ENCODE data around the gene ZSWIM8. TPM values are rescaled to one million over a fixed set of nuclear protein-coding genes. Genes with fewer than 3 reads are reported as not detected.

The ZSWIM8 gene
- polyA plus RNA-seq, 1 donor (not counting 4 experiments of a cell fraction or from before 2014, with no cell fraction given) = 34.2 TPM

- Histone ChIP-seq H3K27ac (ENCODE audit: control insufficient read depth, insufficient read depth, low read length) (no peak overlapping the region), H3K9me3 (ENCODE audit: control insufficient read depth, low read depth, low read length) (no peaks in the 10 kb centered on the region), H3K79me2 (ENCODE audit: control insufficient read depth, insufficient read depth, low read length) (peaks cover 67% of the 10 kb centered on the region), H3K4me3 (ENCODE audit: control insufficient read depth in 2 of 3, extremely low read depth in 1 of 3, insufficient read depth in 2 of 3, low read depth in 1 of 3, low read length in 3 of 3) (no peak overlapping the region), H3K27me3 (ENCODE audit: control insufficient read depth, extremely low read depth, insufficient read depth, low read length) (no peaks in the 10 kb centered on the region), H3K36me3 (ENCODE audit: control insufficient read depth in 2 of 2, extremely low read depth in 1 of 2, insufficient read depth in 2 of 2, low read length in 2 of 2) (peaks cover 16 to 21% of the 10 kb centered on the region in 2 experiments), H3K4me2 (ENCODE audit: control insufficient read depth, extremely low read depth, insufficient read depth, low read depth, low read length) (no peak overlapping the region), H3K9me1 (ENCODE audit: control insufficient read depth, extremely low read depth, insufficient read depth, low read length) (no peaks in the 10 kb centered on the region), H2AFZ (ENCODE audit: control insufficient read depth, low read length) (no peak overlapping the region), H4K20me1 (ENCODE audit: control insufficient read depth, extremely low read depth, insufficient read depth, low read length) (no peaks in the 10 kb centered on the region), H3K4me1 (ENCODE audit: control insufficient read depth, extremely low read depth, insufficient read depth, low read length) (peaks cover 20% of the 10 kb centered on the region), H3K9ac (ENCODE audit: control insufficient read depth, extremely low read depth, insufficient read depth, low read length) (no peak overlapping the region)
- TF ChIP-seq, protein P1, sequence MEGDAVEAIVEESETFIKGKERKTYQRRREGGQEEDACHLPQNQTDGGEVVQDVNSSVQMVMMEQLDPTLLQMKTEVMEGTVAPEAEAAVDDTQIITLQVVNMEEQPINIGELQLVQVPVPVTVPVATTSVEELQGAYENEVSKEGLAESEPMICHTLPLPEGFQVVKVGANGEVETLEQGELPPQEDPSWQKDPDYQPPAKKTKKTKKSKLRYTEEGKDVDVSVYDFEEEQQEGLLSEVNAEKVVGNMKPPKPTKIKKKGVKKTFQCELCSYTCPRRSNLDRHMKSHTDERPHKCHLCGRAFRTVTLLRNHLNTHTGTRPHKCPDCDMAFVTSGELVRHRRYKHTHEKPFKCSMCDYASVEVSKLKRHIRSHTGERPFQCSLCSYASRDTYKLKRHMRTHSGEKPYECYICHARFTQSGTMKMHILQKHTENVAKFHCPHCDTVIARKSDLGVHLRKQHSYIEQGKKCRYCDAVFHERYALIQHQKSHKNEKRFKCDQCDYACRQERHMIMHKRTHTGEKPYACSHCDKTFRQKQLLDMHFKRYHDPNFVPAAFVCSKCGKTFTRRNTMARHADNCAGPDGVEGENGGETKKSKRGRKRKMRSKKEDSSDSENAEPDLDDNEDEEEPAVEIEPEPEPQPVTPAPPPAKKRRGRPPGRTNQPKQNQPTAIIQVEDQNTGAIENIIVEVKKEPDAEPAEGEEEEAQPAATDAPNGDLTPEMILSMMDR (optimal IDR thresholded peaks at IDR 0.05 in 1 of 3, IDR thresholded peaks at IDR 0.05 in 1 of 3, conservative IDR thresholded peaks at IDR 0.05 in 1 of 3; ENCODE audit: extremely low read depth in 1 of 3, insufficient read depth in 2 of 3, low read length in 3 of 3) = no peak
- TF ChIP-seq EZH2 (IDR thresholded peaks at IDR 0.05; ENCODE audit: low read length) = no peak
- no peak for DNase-seq (ENCODE audit: low read depth, low spot score)
- no peak for FAIRE-seq
- dilution Hi-C loops (cut with MboI; ENCODE audit: extremely low pct_ligation_motif_present, low sequenced_read_pairs) = no loop called here
These were observed 38.7 kb upstream of the ZSWIM8 start for GRCh38 chr10:73746721-73747120.

- no peak overlapping the region for H3K9ac ChIP-seq (ENCODE audit: control insufficient read depth, extremely low read depth, insufficient read depth, low read length)
- H3K4me1 ChIP-seq (ENCODE audit: control insufficient read depth, extremely low read depth, insufficient read depth, low read length) = peaks cover 6% of the 10 kb centered on the region
- H3K36me3 ChIP-seq (ENCODE audit: control insufficient read depth in 2 of 2, extremely low read depth in 1 of 2, insufficient read depth in 2 of 2, low read length in 2 of 2) = peaks cover 20 to 23% of the 10 kb centered on the region in 2 experiments
- TF ChIP-seq, protein P1 (optimal IDR thresholded peaks at IDR 0.05 in 1 of 3, IDR thresholded peaks at IDR 0.05 in 1 of 3, conservative IDR thresholded peaks at IDR 0.05 in 1 of 3; ENCODE audit: extremely low read depth in 1 of 3, insufficient read depth in 2 of 3, low read length in 3 of 3) = no peak
- TF ChIP-seq EZH2 (IDR thresholded peaks at IDR 0.05; ENCODE audit: low read length) = no peak
- H3K79me2 ChIP-seq (ENCODE audit: control insufficient read depth, insufficient read depth, low read length) = peaks cover 44% of the 10 kb centered on the region
- DNase-seq (ENCODE audit: low read depth, low spot score) (no peak), FAIRE-seq (no peak)
- H2AFZ ChIP-seq (ENCODE audit: control insufficient read depth, low read length) = no peak overlapping the region
- no peaks in the 10 kb centered on the region for H3K27me3 ChIP-seq (ENCODE audit: control insufficient read depth, extremely low read depth, insufficient read depth, low read length)
- H3K4me2 ChIP-seq (ENCODE audit: control insufficient read depth, extremely low read depth, insufficient read depth, low read depth, low read length) = no peak overlapping the region
- H3K27ac ChIP-seq (ENCODE audit: control insufficient read depth, insufficient read depth, low read length) = no peak overlapping the region
- no peaks in the 10 kb centered on the region for H3K9me3 ChIP-seq (ENCODE audit: control insufficient read depth, low read depth, low read length)
- no peaks in the 10 kb centered on the region for H4K20me1 ChIP-seq (ENCODE audit: control insufficient read depth, extremely low read depth, insufficient read depth, low read length)
- H3K9me1 ChIP-seq (ENCODE audit: control insufficient read depth, extremely low read depth, insufficient read depth, low read length) = no peaks in the 10 kb centered on the region
- H3K4me3 ChIP-seq (ENCODE audit: control insufficient read depth in 2 of 3, extremely low read depth in 1 of 3, insufficient read depth in 2 of 3, low read depth in 1 of 3, low read length in 3 of 3) = no peak overlapping the region
- dilution Hi-C loops (cut with MboI; ENCODE audit: extremely low pct_ligation_motif_present, low sequenced_read_pairs) = no loop called here
These were observed 34.6 kb upstream of the ZSWIM8 start for GRCh38 chr10:73750819-73751218.
